ENCODE data around the gene NUP210.

Gene NUP210

GRCh38 chr3:13325892-13326443 lies 94.2 kb downstream of the NUP210 start:
- no peak for DNase-seq

GRCh38 chr3:13324835-13325501 lies 95.2 kb downstream of the NUP210 start:
- peak in 2 of 56 donors; percentile 5 to 21 for DNase-seq

GRCh38 chr3:13323822-13324221 lies 96.3 kb downstream of the NUP210 start:
- no peak for DNase-seq

- DNase-seq: no peak
Measured at GRCh38 chr3:13322324-13322723, 97.8 kb downstream of the NUP210 start.

- DNase-seq: no peak
Measured at GRCh38 chr3:13319564-13320220, 100.4 kb downstream of the NUP210 start.

- no peak for DNase-seq
Measured at GRCh38 chr3:13318626-13319470, 101.3 kb downstream of the NUP210 start.

- peak in 12 of 56 donors; percentile 5 to 31 (median 18) for DNase-seq
Measured at GRCh38 chr3:13317596-13318320, 102.4 kb downstream of the NUP210 start.

- DNase-seq: peak in 27 of 56 donors; percentile 3 to 55 (median 22)
Measured at GRCh38 chr3:13316603-13317002, 103.5 kb downstream of the NUP210 start.

- DNase-seq: no peak
Measured at GRCh38 chr3:13314877-13315276, 105.2 kb downstream of the NUP210 start.

- no peak for DNase-seq
Measured at GRCh38 chr3:13313813-13314212, 106.3 kb downstream of the NUP210 start.

- DNase-seq: no peak
Measured at GRCh38 chr3:13309004-13309403, 111.1 kb downstream of the NUP210 start.

- DNase-seq: peak in 46 of 56 donors; percentile 11 to 77 (median 41)
Measured at GRCh38 chr3:13308380-13308801, 111.7 kb downstream of the NUP210 start.

GRCh38 chr3:13307041-13307440 lies 113.1 kb downstream of the NUP210 start:
- DNase-seq: no peak

- DNase-seq: no peak
Measured at GRCh38 chr3:13305623-13306022, 114.5 kb downstream of the NUP210 start.

- DNase-seq: no peak
Measured at GRCh38 chr3:13303410-13303809, 116.7 kb downstream of the NUP210 start.

- DNase-seq: peak in 26 of 56 donors; percentile 14 to 71 (median 44)
Measured at GRCh38 chr3:13301286-13301987, 118.7 kb downstream of the NUP210 start.

- DNase-seq: no peak
Measured at GRCh38 chr3:13300546-13301285, 119.4 kb downstream of the NUP210 start.

- DNase-seq: no peak
Measured at GRCh38 chr3:13299531-13300155, 120.5 kb downstream of the NUP210 start.

- no peak for DNase-seq
Measured at GRCh38 chr3:13296662-13297061, 123.5 kb downstream of the NUP210 start.

All from nucleus accumbens (tissue), 56 donors.